GM12801 (cell line): Measurements from ENCODE around the gene CD276.

ENCODE experiments used
- TF ChIP-seq, protein P1 (sequence below): IDR thresholded peaks from one replicate; pipeline ENCODE4 v1.5.1; 2011; ENCODE audit warnings: control low read depth; ENCODE audit not compliant: insufficient read length; ENCODE audit errors: extremely low read depth

The CD276 gene

DNA sequence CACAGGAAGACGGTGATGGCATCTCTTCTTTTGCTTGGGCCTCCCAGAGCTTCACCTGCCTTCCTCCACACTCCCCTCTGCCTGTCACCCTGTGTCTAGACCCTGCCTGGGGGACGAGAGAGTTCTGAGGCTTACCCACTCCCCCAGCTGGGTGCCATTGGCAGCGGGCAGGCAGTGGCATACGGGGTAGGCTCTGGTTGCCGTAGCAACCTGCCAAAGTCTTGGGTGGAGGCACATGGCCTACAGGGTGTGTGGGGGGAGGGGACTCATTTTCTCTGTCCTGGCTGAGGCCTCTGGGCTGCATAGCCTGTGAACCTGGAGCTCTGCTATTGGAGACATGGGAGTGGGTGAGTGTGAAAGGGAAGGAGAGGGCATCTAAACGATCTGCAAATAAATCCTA lies 64.5 kb downstream of the CD276 start:
- TF ChIP-seq, protein P1, sequence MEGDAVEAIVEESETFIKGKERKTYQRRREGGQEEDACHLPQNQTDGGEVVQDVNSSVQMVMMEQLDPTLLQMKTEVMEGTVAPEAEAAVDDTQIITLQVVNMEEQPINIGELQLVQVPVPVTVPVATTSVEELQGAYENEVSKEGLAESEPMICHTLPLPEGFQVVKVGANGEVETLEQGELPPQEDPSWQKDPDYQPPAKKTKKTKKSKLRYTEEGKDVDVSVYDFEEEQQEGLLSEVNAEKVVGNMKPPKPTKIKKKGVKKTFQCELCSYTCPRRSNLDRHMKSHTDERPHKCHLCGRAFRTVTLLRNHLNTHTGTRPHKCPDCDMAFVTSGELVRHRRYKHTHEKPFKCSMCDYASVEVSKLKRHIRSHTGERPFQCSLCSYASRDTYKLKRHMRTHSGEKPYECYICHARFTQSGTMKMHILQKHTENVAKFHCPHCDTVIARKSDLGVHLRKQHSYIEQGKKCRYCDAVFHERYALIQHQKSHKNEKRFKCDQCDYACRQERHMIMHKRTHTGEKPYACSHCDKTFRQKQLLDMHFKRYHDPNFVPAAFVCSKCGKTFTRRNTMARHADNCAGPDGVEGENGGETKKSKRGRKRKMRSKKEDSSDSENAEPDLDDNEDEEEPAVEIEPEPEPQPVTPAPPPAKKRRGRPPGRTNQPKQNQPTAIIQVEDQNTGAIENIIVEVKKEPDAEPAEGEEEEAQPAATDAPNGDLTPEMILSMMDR: no peak

DNA sequence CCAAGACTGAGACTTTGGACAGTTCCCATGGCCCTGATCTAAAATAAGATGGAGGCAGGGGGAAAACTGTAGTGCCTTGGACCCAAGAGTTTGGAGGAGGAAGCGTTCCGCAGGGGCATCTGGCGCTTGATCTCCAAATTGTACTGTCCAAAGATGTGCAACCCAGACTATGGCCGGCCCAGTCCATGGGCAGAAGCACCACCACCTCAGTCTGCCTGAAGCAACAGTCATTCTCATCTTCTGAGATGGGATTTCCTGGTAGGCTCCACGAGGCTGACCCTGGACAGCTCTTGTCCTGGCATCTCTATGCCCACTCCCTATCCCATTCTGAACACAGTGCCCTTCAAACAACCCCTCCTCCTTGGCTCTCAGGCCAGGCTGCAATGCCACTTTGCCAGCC lies 65.3 kb downstream of the CD276 start:
- TF ChIP-seq, protein P1: no peak

DNA sequence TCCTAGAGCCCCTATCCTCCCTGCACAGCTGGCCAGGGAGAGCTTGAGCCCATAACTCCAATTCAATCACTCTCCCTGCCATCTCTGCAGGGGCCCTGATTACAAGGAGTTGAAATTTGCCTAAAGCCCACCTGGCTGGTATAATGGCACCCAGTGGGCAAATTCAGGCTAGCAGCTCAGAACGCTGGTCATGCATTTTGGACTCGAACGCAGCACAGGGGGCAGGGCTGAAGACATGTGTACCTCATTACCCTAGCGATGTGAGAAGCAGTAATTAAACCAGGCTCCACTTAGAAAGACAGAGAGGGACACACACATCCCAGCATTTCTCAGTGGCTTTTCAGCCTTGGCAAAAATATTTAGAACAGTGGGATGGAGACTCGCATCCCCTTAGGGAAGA lies 65.8 kb downstream of the CD276 start:
- TF ChIP-seq, protein P1: no peak

DNA sequence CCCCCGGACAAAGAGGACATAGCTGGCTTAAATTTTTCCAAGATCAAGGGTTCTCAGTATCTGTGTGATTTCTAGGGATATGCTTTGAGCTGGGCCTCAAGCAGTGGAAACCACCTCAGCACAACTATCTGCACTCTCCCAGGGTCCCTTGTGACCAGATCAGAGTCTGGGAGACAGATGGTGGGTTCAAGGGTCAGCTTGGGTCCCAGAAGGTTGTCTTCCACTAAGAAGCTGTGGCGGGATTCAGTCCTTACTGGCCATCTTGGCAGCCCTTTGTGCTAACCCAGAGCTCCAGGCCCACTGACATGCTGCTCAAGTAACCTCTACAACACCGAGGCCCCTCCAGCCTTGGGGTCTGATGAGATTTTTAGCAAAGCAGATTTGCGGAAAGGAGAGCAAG lies 66.3 kb downstream of the CD276 start:
- TF ChIP-seq, protein P1: no peak

DNA sequence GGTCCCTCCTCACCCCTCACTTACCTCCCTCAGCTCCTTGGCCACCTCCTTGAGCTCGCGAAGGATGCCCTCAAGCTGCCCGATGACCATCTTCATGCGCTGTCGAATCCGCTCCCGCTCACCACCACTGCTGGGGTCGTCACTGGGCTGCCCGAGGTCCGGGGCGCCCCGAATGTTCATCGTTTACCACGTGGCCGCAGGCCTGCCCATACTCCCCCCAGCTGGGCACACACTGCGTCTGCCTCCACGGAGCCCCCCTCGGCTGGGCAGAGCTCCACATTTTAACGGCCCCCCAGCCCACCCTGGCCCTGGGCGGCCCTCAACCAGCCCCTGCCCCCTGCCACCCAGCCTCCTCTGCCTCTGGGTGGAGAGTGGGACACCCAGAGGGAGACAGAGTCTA lies 66.8 kb downstream of the CD276 start:
- TF ChIP-seq, protein P1: no peak

DNA sequence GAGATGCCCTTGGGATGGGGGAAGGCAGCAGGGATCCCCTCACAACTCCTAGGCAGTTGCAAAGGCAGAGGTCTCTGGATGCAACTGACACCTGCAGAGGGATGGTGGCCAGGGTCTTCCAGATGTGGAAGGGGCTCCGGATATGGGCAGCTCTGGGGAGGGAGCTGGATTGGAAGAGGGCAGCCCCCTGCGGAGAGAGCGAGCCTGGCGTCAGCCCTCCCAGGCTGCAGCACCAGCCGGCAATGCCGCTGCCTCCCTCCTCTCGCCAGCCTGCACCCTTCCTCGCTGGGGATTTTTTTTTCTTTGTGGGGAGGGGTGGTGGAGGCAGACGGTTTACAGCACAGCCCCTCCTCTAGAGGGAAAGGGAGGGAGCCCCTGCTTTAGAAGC lies 67.3 kb downstream of the CD276 start:
- TF ChIP-seq, protein P1: no peak

DNA sequence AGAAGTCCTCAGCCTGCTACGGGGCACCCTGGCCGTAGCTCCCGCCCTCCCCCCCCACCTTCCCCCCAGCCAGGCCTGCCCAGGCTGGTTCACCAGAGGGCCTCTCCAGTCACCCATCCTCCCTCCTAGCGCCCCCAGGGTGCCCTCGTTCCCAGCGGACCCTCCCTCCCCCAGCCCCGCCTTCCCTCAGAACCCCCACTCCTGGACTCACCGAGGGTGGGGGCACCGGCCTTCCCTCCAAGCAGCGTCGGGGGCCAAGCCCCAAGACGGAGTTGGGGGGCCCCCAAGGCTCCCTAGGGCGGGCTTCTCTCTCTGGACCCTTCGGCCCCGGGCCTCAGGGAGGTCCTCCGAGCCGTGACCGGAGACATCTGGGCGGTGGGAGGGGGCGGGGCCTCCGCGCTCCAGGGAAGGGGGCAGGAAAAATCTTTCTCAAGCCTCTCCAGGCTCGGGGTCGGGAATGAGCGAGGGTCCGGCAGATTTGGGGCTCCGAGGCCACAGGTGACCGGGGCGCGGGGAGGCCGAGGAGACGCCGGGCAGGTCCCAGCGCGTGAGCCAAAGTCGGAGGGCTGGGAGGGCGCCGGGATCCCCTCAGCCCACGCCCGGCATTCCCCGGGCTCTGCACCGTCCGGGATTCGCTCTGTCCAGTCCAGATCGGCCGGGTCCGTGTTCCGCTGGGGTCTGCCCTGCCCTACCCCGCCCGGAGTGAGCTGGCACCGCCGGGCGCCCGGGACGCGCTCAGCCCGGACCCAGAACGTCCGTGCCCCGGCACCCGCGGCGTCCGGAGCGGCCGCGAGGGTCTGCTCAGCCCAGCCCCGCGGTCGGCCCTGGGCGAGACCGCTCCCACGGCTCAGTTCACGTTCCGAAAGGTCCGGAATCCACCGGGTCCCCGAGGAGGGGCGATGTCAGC lies 68.0 kb downstream of the CD276 start:
- TF ChIP-seq, protein P1: no peak

DNA sequence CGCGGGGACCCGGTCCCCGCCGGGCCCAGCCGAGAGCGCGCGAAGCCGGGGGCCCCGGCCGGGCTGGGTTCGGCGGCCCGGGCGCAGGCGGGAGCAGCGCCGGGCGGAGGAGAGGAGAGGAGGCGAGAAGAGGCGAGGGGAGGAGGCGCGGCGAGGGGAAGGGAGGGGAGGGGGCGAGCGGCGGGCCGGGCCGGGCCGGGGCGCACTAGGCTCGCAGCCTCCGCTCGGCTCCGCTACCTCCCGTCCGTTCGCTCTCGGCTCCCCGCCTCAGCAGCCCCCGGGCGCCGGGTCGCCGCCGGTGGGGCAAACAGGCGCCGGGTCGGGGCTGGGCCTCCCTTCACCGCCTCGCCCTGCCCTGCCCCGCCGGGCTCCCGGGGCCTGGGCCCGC lies 68.6 kb downstream of the CD276 start:
- TF ChIP-seq, protein P1: no peak
